Measurements from ENCODE around the gene ZSCAN5A. TPM values are rescaled to one million over a fixed set of nuclear protein-coding genes. Genes with fewer than 3 reads are reported as not detected.
"Not testable (repeated sequence)": the region's sequence is repeated elsewhere in the genome, so short reads cannot be mapped to it uniquely, and the experiment has no call there.

Gene ZSCAN5A
- total RNA-seq, 1 donor: 4.3 TPM

- no peaks in the 10 kb centered on the region for H3K9me3 ChIP-seq (ENCODE audit: low read depth, low read length)
- no peaks in the 10 kb centered on the region for H4K20me1 ChIP-seq (ENCODE audit: insufficient read depth, low read length)
- DNase-seq (ENCODE audit: insufficient read length, low spot score, missing footprints): no peak
- H3K27ac ChIP-seq (ENCODE audit: low read depth, low read length): no peak overlapping the region
- TF ChIP-seq, protein P1, sequence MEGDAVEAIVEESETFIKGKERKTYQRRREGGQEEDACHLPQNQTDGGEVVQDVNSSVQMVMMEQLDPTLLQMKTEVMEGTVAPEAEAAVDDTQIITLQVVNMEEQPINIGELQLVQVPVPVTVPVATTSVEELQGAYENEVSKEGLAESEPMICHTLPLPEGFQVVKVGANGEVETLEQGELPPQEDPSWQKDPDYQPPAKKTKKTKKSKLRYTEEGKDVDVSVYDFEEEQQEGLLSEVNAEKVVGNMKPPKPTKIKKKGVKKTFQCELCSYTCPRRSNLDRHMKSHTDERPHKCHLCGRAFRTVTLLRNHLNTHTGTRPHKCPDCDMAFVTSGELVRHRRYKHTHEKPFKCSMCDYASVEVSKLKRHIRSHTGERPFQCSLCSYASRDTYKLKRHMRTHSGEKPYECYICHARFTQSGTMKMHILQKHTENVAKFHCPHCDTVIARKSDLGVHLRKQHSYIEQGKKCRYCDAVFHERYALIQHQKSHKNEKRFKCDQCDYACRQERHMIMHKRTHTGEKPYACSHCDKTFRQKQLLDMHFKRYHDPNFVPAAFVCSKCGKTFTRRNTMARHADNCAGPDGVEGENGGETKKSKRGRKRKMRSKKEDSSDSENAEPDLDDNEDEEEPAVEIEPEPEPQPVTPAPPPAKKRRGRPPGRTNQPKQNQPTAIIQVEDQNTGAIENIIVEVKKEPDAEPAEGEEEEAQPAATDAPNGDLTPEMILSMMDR (IDR thresholded peaks at IDR 0.05; ENCODE audit: extremely low read depth, low read depth, low read length): no peak
- no peak overlapping the region for H2AFZ ChIP-seq (ENCODE audit: low read length)
- no peaks in the 10 kb centered on the region for H3K4me1 ChIP-seq (ENCODE audit: insufficient read depth, low read length)
- H3K27me3 ChIP-seq (ENCODE audit: insufficient read depth, low read length): no peaks in the 10 kb centered on the region
- H3K79me2 ChIP-seq (ENCODE audit: insufficient read depth, low read length): no peaks in the 10 kb centered on the region
- H3K4me3 ChIP-seq (ENCODE audit: insufficient read depth, low read length): no peak overlapping the region
- H3K36me3 ChIP-seq (ENCODE audit: insufficient read depth, low read length): no peaks in the 10 kb centered on the region
- no peak overlapping the region for H3K4me2 ChIP-seq (ENCODE audit: insufficient read depth, low read length)
Observed at GRCh38 chr19:56341948-56342347, 27.3 kb upstream of the ZSCAN5A start.

DNA sequence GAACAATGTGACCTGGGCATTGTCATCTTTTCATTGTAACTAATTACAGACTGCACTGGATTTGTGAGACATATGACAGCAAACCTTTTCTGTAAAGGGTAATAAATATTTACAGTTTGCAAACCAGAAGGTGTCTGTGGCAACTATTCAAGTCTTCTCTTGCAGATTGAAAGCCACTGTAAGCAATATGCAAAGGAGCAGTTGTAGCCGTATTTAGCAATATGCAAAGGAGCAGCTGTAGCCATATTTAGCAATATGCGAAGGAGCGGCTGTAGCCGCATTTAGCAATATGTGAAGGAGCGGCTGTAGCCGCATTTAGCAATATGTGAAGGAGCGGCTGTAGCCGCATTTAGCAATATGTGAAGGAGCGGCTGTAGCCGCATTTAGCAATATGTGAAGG is 24.4 kb upstream of the ZSCAN5A start:
- H3K27me3 ChIP-seq (ENCODE audit: insufficient read depth, low read length); H3K9me3 ChIP-seq (ENCODE audit: low read depth, low read length); H2AFZ ChIP-seq (ENCODE audit: low read length); H3K4me2 ChIP-seq (ENCODE audit: insufficient read depth, low read length); H3K36me3 ChIP-seq (ENCODE audit: insufficient read depth, low read length); H3K79me2 ChIP-seq (ENCODE audit: insufficient read depth, low read length); H4K20me1 ChIP-seq (ENCODE audit: insufficient read depth, low read length); DNase-seq (ENCODE audit: insufficient read length, low spot score, missing footprints); H3K27ac ChIP-seq (ENCODE audit: low read depth, low read length); H3K4me3 ChIP-seq (ENCODE audit: insufficient read depth, low read length); H3K4me1 ChIP-seq (ENCODE audit: insufficient read depth, low read length): not testable (repeated sequence)

DNA sequence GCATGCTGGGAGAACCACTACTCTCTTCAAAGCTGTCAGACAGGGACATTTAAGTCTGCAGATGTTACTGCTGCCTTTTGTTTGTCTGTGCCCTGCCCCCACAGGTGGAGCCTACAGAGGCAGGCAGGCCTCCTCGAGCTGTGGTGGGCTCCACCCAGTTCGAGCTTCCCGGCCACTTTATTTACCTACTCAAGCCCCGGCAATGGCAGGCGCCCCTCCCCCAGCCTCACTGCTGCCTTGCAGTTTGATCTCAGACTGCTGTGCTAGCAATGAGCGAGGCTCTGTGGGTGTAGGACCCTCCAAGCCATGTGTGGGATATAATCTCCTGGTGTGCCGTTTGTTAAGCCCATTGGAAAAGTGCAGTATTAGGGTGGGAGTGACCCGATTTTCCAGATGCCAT is 22.4 kb upstream of the ZSCAN5A start:
- not testable (repeated sequence) for H2AFZ ChIP-seq (ENCODE audit: low read length); H3K36me3 ChIP-seq (ENCODE audit: insufficient read depth, low read length); H4K20me1 ChIP-seq (ENCODE audit: insufficient read depth, low read length); H3K4me2 ChIP-seq (ENCODE audit: insufficient read depth, low read length); H3K4me1 ChIP-seq (ENCODE audit: insufficient read depth, low read length); H3K4me3 ChIP-seq (ENCODE audit: insufficient read depth, low read length); H3K27me3 ChIP-seq (ENCODE audit: insufficient read depth, low read length); H3K9me3 ChIP-seq (ENCODE audit: low read depth, low read length); H3K27ac ChIP-seq (ENCODE audit: low read depth, low read length); H3K79me2 ChIP-seq (ENCODE audit: insufficient read depth, low read length); DNase-seq (ENCODE audit: insufficient read length, low spot score, missing footprints)

DNA sequence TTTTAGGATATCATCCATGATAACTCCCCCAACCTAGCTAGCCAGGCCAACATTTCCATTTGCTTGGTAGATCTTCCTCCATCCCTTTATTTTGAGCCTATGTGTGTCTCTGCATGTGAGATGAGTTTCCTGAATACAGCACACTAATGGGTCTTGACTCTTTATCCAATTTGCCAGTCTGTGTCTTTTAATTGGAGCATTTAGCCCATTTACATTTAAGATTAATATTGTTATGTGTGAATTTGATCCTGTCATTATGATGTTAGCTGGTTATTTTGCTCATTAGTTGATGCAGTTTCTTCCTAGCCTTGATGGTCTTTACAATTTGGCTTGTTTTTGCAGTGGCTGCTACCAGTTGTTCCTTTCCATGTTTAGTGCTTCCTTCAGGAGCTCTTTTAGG is 20.7 kb upstream of the ZSCAN5A start:
- H3K27ac ChIP-seq (ENCODE audit: low read depth, low read length); H3K79me2 ChIP-seq (ENCODE audit: insufficient read depth, low read length); H3K27me3 ChIP-seq (ENCODE audit: insufficient read depth, low read length); DNase-seq (ENCODE audit: insufficient read length, low spot score, missing footprints); H3K36me3 ChIP-seq (ENCODE audit: insufficient read depth, low read length); H3K4me3 ChIP-seq (ENCODE audit: insufficient read depth, low read length); H3K4me2 ChIP-seq (ENCODE audit: insufficient read depth, low read length); H2AFZ ChIP-seq (ENCODE audit: low read length); H3K9me3 ChIP-seq (ENCODE audit: low read depth, low read length); H3K4me1 ChIP-seq (ENCODE audit: insufficient read depth, low read length); H4K20me1 ChIP-seq (ENCODE audit: insufficient read depth, low read length): not testable (repeated sequence)

DNA sequence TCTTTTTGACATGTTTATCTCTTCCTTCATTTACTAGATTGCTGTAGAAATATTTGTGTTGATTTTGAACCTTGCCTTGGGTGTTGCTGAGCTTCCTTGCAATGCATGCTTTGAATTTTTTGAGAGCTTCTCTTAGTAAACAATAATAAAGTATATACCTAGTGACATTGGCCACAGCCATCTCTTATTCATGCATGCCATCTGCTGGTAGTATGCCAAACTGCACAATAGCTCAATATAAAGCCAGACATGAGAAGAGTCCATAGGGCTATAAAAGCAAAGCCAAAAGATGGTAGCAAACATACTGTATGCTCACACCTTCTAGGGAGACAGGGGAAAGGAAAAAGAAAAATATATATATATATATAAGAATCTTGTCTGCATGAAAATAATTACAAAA is 18.9 kb upstream of the ZSCAN5A start:
- H3K4me2 ChIP-seq (ENCODE audit: insufficient read depth, low read length): no peak overlapping the region
- no peaks in the 10 kb centered on the region for H3K4me1 ChIP-seq (ENCODE audit: insufficient read depth, low read length)
- TF ChIP-seq, protein P1 (IDR thresholded peaks at IDR 0.05; ENCODE audit: extremely low read depth, low read depth, low read length): peak; percentile 66
- no peak overlapping the region for H3K4me3 ChIP-seq (ENCODE audit: insufficient read depth, low read length)
- no peak for DNase-seq (ENCODE audit: insufficient read length, low spot score, missing footprints)
- H3K79me2 ChIP-seq (ENCODE audit: insufficient read depth, low read length): no peaks in the 10 kb centered on the region
- no peak overlapping the region for H2AFZ ChIP-seq (ENCODE audit: low read length)
- H3K36me3 ChIP-seq (ENCODE audit: insufficient read depth, low read length): no peaks in the 10 kb centered on the region
- no peaks in the 10 kb centered on the region for H3K27me3 ChIP-seq (ENCODE audit: insufficient read depth, low read length)
- H3K27ac ChIP-seq (ENCODE audit: low read depth, low read length): no peak overlapping the region
- no peaks in the 10 kb centered on the region for H4K20me1 ChIP-seq (ENCODE audit: insufficient read depth, low read length)
- H3K9me3 ChIP-seq (ENCODE audit: low read depth, low read length): no peaks in the 10 kb centered on the region

Measured in osteoblast (primary cell).